Calu3 (cell line): ENCODE measurements around the gene SRF. TPM values are rescaled to one million over a fixed set of nuclear protein-coding genes. Genes with fewer than 3 reads are reported as not detected.
A peak's percentile ranks its signal among the peaks of the same experiment; 100 is the strongest.

Source experiments
- BruUV-seq: library from RNA; stranded (reverse); fragments of 400-500 nt; replicated peaks from 2 replicates; lab custom pipeline; 2021; lab: Mats Ljungman, UMichigan
- CTCF ChIA-PET: fragments of 300-600 bp; sonication (Branson Sonifier 250); formaldehyde crosslinking; loops from one replicate; lab custom pipeline; 2022; ENCODE audit warnings: antibody characterized with exemption; lab: Charles Lee
- DNase-seq: peaks from one replicate; pipeline ENCODE4 v3.0.0; 2022
- H3K27ac Mint-ChIP-seq: one replicate; pipeline ENCODE4 v1.8.0; 2022; ENCODE audit warnings: mixed read lengths; ENCODE audit not compliant: unreplicated experiment
- H3K27me3 Mint-ChIP-seq: one replicate; pipeline ENCODE4 v1.8.0; 2022; ENCODE audit warnings: mixed read lengths; ENCODE audit not compliant: unreplicated experiment
- H3K36me3 Mint-ChIP-seq: one replicate; pipeline ENCODE4 v1.8.0; 2022; ENCODE audit warnings: mild to moderate bottlenecking, moderate library complexity, mixed read lengths; ENCODE audit not compliant: insufficient read depth, unreplicated experiment
- H3K4me1 Mint-ChIP-seq: one replicate; pipeline ENCODE4 v1.8.0; 2022; ENCODE audit warnings: mild to moderate bottlenecking, low read depth, mixed read lengths; ENCODE audit not compliant: unreplicated experiment
- H3K4me3 Mint-ChIP-seq: one replicate; pipeline ENCODE4 v1.8.0; 2022; ENCODE audit warnings: mild to moderate bottlenecking, low read depth, moderate library complexity, mixed read lengths; ENCODE audit not compliant: unreplicated experiment
- H3K9me3 Mint-ChIP-seq: one replicate; pipeline ENCODE4 v1.8.0; 2022; ENCODE audit warnings: low read depth, mixed read lengths; ENCODE audit not compliant: unreplicated experiment
- intact Hi-C: fragments of 100-400 bp; cut with micrococcal nuclease; formaldehyde crosslinking; loops from one replicate; pipeline ENCODE4 v1.10.0; 2022; ENCODE audit not compliant: unreplicated experiment
- total RNA-seq: library from RNA; stranded (reverse); gene quantifications from 2 replicates; pipeline ENCODE4 v1.2.3, GENCODE V29; 2022
- TF ChIP-seq, protein P1 (sequence below): fragments of 200-600 bp; IDR thresholded peaks from one replicate; pipeline ENCODE4 v1.8.0; 2022; ENCODE audit warnings: antibody characterized with exemption; ENCODE audit not compliant: unreplicated experiment

The SRF gene
- total RNA-seq, 1 experiment from 2014 or later, result 48.0 TPM

- Mint-ChIP-seq H3K4me3 (no peak overlapping the region), H3K27ac (no peak overlapping the region), H3K9me3 (no peaks in the 10 kb centered on the region), H3K36me3 (no peaks in the 10 kb centered on the region), H3K27me3 (no peaks in the 10 kb centered on the region), H3K4me1 (no peaks in the 10 kb centered on the region)
- DNase-seq, result no peak
- no TSS peak for BruUV-seq
- CTCF ChIA-PET, result interaction anchor here (0.6 to 1.5 kb wide), 2 partner anchors 17 to 1293 kb away, joined by 3 to 4 read pairs; no protein-coding TSS in a partner anchor
- intact Hi-C loops, result no loop called here
- TF ChIP-seq, protein P1, sequence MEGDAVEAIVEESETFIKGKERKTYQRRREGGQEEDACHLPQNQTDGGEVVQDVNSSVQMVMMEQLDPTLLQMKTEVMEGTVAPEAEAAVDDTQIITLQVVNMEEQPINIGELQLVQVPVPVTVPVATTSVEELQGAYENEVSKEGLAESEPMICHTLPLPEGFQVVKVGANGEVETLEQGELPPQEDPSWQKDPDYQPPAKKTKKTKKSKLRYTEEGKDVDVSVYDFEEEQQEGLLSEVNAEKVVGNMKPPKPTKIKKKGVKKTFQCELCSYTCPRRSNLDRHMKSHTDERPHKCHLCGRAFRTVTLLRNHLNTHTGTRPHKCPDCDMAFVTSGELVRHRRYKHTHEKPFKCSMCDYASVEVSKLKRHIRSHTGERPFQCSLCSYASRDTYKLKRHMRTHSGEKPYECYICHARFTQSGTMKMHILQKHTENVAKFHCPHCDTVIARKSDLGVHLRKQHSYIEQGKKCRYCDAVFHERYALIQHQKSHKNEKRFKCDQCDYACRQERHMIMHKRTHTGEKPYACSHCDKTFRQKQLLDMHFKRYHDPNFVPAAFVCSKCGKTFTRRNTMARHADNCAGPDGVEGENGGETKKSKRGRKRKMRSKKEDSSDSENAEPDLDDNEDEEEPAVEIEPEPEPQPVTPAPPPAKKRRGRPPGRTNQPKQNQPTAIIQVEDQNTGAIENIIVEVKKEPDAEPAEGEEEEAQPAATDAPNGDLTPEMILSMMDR, result no peak
Measured at GRCh38 chr6:43163899-43164298, 7.2 kb upstream of the SRF start.

- DNase-seq, result peak; percentile 85
- Mint-ChIP-seq H3K4me1 (peaks cover 34% of the 10 kb centered on the region), H3K27me3 (no peaks in the 10 kb centered on the region), H3K36me3 (peaks cover 54% of the 10 kb centered on the region), H3K27ac (peak overlapping the region; percentile 90), H3K9me3 (no peaks in the 10 kb centered on the region), H3K4me3 (peak overlapping the region; percentile 92)
- intact Hi-C loops, result no loop called here
- CTCF ChIA-PET, result interaction anchor here (0.6 to 1.3 kb wide), 10 partner anchors 10 to 269 kb away, joined by 3 to 4 read pairs (median 4); partner anchors contain the start of genes CUL7, DNPH1, PPP2R5D and RRP36
- TF ChIP-seq, protein P1, result no peak
- TSS peak; percentile 87 for BruUV-seq
Measured at GRCh38 chr6:43170417-43170930, 595 bp upstream of the SRF start.

- intact Hi-C loops, result no loop called here
- Mint-ChIP-seq H3K9me3 (no peaks in the 10 kb centered on the region), H3K4me3 (peak overlapping the region; percentile 92), H3K4me1 (peaks cover 35% of the 10 kb centered on the region), H3K27me3 (no peaks in the 10 kb centered on the region), H3K27ac (peak overlapping the region; percentile 90), H3K36me3 (peaks cover 64% of the 10 kb centered on the region)
- BruUV-seq, result no TSS peak
- TF ChIP-seq, protein P1, result no peak
- CTCF ChIA-PET, result interaction anchor here (0.7 to 1.6 kb wide), 4 partner anchors 10 to 338 kb away, joined by 3 to 4 read pairs (median 4); partner anchors contain the start of genes CUL9 and LRRC73
- DNase-seq, result no peak
Measured at GRCh38 chr6:43171707-43172103, 636 bp downstream of the SRF start.

DNA sequence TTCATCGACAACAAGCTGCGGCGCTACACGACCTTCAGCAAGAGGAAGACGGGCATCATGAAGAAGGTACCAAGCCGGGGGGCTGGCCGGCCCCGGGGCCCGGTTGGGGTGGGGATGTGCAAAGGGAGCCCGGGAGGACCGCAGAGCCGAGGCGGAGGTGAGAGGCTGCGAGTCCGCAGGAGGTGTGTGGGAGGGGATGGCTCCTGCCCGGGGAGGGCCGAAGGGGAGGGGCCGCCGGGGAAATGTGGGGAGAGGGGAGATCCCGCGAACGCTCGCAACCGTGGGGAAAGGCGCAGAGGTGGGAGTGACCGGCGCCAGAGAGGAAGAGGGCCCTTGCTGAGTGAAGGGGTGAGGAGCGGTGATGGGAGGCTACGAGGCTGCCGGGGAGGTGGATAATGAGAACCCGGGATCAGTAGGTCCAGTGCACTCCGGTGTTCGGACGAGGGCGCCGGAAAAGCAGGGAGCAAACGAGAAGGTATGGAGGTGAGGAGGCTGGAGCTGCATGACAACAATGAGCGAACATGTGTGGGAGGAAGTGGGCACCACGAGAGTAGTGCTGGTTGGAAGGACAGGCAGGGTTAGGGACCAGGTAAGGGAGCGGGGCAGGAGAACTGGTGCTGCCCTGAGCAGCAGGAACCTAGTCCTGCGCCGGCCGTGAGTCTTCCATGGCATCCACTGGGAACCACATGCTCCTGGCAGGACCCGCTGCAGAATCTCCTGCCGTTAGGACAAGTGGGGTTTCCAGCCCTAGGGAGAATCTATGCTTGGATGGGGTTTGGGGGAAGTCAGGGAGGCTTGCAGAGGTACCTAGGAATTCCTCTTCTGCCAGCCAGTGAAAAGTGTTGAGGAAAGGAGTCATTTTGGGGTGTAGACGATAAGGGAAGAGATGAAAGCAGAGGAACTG, 1.3 kb downstream of the SRF start:
- Mint-ChIP-seq H3K4me1 (peaks cover 35% of the 10 kb centered on the region), H3K4me3 (peak overlapping the region; percentile 92), H3K27me3 (no peaks in the 10 kb centered on the region), H3K36me3 (peaks cover 66% of the 10 kb centered on the region), H3K9me3 (no peaks in the 10 kb centered on the region), H3K27ac (peak overlapping the region; percentile 90)
- CTCF ChIA-PET, result interaction anchor here (0.6 to 1.6 kb wide), 6 partner anchors 10 to 338 kb away, joined by 3 to 4 read pairs (median 3); partner anchors contain the start of genes CUL9 and LRRC73
- TF ChIP-seq, protein P1, result no peak
- no TSS peak for BruUV-seq
- intact Hi-C loops, result no loop called here
- peak; percentile 71 for DNase-seq
